SK-N-MC (cell line): ENCODE results near the gene THOC5.

Experiments
- DNase-seq: peaks from one replicate; pipeline ENCODE4 v3.0.0-alpha.2; 2011; ENCODE audit warnings: low read depth, low spot score
- H3K27ac ChIP-seq: fragments of 200-600 bp; sonication (generic); 2 replicates; pipeline ENCODE4 v1.5.1; 2016; ENCODE audit warnings: mixed run types
- H3K36me3 ChIP-seq: fragments of 200-600 bp; sonication (generic); 2 replicates; pipeline ENCODE4 v1.6.1; 2017; ENCODE audit warnings: antibody characterized with exemption, low read length, mixed read lengths; ENCODE audit not compliant: insufficient read depth
- H3K4me3 ChIP-seq: fragments of 200-600 bp; sonication (generic); 2 replicates; pipeline ENCODE4 v1.5.1; 2016
- H3K9ac ChIP-seq: fragments of 200-600 bp; sonication (generic); 2 replicates; pipeline ENCODE4 v1.8.0; 2017; ENCODE audit warnings: mixed run types, mixed read lengths; ENCODE audit not compliant: insufficient read length
- H3K9me3 ChIP-seq: fragments of 200-600 bp; sonication (generic); 2 replicates; pipeline ENCODE4 v1.6.1; 2017; ENCODE audit warnings: low read depth, mild to moderate bottlenecking, antibody characterized with exemption, low read length, moderate library complexity, mixed read lengths
- EZH2 ChIP-seq: fragments of 200-600 bp; sonication (generic); IDR thresholded peaks from one replicate; pipeline ENCODE4 v1.6.1; 2017; ENCODE audit warnings: antibody characterized with exemption
- FOXP2 ChIP-seq: optimal IDR thresholded peaks from 2 replicates; pipeline ENCODE3; 2011; ENCODE audit warnings: mild to moderate bottlenecking, moderate library complexity; ENCODE audit not compliant: insufficient read depth; ENCODE audit errors: extremely low read length, control extremely low read depth
- POLR2AphosphoS5 ChIP-seq: IDR thresholded peaks from 2 replicates; pipeline ENCODE4 v1.6.1; 2012; ENCODE audit warnings: mild to moderate bottlenecking, low read depth, low read length, borderline replicate concordance

THOC5 gene

GRCh38 chr22:29584975-29585374 is 31.4 kb upstream of the THOC5 start:
- no peak for DNase-seq
- TF ChIP-seq EZH2 (no peak), POLR2AphosphoS5 (no peak), FOXP2 (no peak)
- Histone ChIP-seq H3K4me3 (no peak overlapping the region), H3K9me3 (no peaks in the 10 kb centered on the region), H3K9ac (no peak overlapping the region), H3K27ac (no peak overlapping the region), H3K36me3 (no peaks in the 10 kb centered on the region)

- DNase-seq = no peak
- H3K27ac ChIP-seq = no peak overlapping the region
- H3K4me3 ChIP-seq = peak overlapping the region; percentile 81
- no peak for TF ChIP-seq EZH2
- TF ChIP-seq POLR2AphosphoS5 = no peak
- TF ChIP-seq FOXP2 = no peak
- no peaks in the 10 kb centered on the region for H3K36me3 ChIP-seq
- no peak overlapping the region for H3K9ac ChIP-seq
- H3K9me3 ChIP-seq = no peaks in the 10 kb centered on the region
Measured at GRCh38 chr22:29581799-29582198, 28.2 kb upstream of the THOC5 start.

GRCh38 chr22:29580200-29580810 is 26.7 kb upstream of the THOC5 start:
- H3K27ac ChIP-seq = no peak overlapping the region
- H3K9ac ChIP-seq = peak overlapping the region; percentile 58
- DNase-seq = no peak

GRCh38 chr22:29578462-29579200 is 25.1 kb upstream of the THOC5 start:
- no peak for TF ChIP-seq FOXP2
- TF ChIP-seq EZH2 = no peak
- TF ChIP-seq POLR2AphosphoS5 = no peak
- Histone ChIP-seq H3K27ac (no peak overlapping the region), H3K9ac (no peak overlapping the region), H3K9me3 (no peaks in the 10 kb centered on the region), H3K36me3 (no peaks in the 10 kb centered on the region), H3K4me3 (no peak overlapping the region)
- no peak for DNase-seq

More at GRCh38 chr22:29580200-29580810, 26.7 kb upstream of the THOC5 start:
- Histone ChIP-seq H3K36me3 (no peaks in the 10 kb centered on the region), H3K4me3 (peak overlapping the region; percentile 81), H3K9me3 (no peaks in the 10 kb centered on the region)
- no peak for TF ChIP-seq FOXP2
- no peak for TF ChIP-seq EZH2
- no peak for TF ChIP-seq POLR2AphosphoS5

- Histone ChIP-seq H3K36me3 (no peaks in the 10 kb centered on the region), H3K4me3 (no peak overlapping the region), H3K9me3 (no peaks in the 10 kb centered on the region), H3K27ac (no peak overlapping the region), H3K9ac (no peak overlapping the region)
- TF ChIP-seq EZH2 = no peak
- no peak for TF ChIP-seq POLR2AphosphoS5
- TF ChIP-seq FOXP2 = no peak
- DNase-seq = no peak
Measured at GRCh38 chr22:29574762-29575450, 21.3 kb upstream of the THOC5 start.

- no peak overlapping the region for H3K27ac ChIP-seq
- no peaks in the 10 kb centered on the region for H3K9me3 ChIP-seq
- no peak for DNase-seq
- no peak for TF ChIP-seq FOXP2
- no peak for TF ChIP-seq POLR2AphosphoS5
- TF ChIP-seq EZH2 = no peak
- no peak overlapping the region for H3K4me3 ChIP-seq
- no peaks in the 10 kb centered on the region; the same call in 1 of the 2 replicates for H3K36me3 ChIP-seq
- no peak overlapping the region for H3K9ac ChIP-seq
Measured at GRCh38 chr22:29570912-29571549, 17.5 kb upstream of the THOC5 start.

- Histone ChIP-seq H3K27ac (no peak overlapping the region), H3K4me3 (no peak overlapping the region), H3K36me3 (no peaks in the 10 kb centered on the region; the same call in 1 of the 2 replicates), H3K9me3 (no peaks in the 10 kb centered on the region), H3K9ac (no peak overlapping the region)
- TF ChIP-seq EZH2 = no peak
- TF ChIP-seq POLR2AphosphoS5 = no peak
- no peak for TF ChIP-seq FOXP2
- no peak for DNase-seq
Measured at GRCh38 chr22:29570456-29570855, 16.9 kb upstream of the THOC5 start.
